GM12874 (cell line): ENCODE results near the gene CALY.

ENCODE experiments used
- TF ChIP-seq, protein P1 (sequence below): IDR thresholded peaks from 2 replicates; pipeline ENCODE4 v1.5.1; 2011; ENCODE audit warnings: low read depth, mild to moderate bottlenecking, control low read depth, low read length, moderate library complexity; ENCODE audit not compliant: insufficient read depth

The CALY gene

DNA sequence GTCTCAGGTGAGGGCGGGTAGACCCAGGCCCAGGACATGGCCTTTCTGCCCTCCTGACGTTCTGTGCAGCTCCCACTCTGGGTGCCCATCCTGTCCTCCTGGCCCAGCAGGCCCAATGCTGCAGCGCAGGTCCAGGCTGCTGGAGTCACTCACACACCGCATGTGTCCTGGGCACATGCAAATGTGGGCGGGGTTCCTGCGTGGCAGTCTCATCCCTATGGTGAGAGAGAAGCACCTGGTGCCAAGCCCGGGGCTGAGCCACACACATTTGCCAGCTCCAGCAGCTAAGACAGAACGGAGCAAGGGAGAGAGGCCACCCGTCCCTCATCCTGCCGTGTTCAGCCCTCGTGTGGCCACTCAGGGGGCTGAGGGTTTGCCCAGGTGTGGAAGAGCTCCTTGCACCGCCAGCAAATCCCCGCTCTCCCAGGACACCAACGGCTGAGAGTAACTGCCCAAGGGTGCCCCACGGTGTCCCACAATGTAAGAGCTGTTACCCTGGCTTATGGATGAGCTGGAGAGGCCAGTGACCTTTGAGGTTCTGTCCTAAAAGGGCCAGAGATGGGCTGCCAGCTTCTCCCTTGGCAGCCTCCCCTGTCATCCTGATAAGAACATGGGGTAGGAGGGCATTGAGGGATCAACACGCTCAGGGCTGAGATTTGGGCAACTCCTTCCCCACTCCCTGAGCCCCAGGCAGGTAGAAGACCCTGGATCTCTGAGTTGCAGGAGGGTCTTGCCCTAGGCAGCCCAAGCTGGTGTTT, 16.7 kb upstream of the CALY start:
- TF ChIP-seq, protein P1, sequence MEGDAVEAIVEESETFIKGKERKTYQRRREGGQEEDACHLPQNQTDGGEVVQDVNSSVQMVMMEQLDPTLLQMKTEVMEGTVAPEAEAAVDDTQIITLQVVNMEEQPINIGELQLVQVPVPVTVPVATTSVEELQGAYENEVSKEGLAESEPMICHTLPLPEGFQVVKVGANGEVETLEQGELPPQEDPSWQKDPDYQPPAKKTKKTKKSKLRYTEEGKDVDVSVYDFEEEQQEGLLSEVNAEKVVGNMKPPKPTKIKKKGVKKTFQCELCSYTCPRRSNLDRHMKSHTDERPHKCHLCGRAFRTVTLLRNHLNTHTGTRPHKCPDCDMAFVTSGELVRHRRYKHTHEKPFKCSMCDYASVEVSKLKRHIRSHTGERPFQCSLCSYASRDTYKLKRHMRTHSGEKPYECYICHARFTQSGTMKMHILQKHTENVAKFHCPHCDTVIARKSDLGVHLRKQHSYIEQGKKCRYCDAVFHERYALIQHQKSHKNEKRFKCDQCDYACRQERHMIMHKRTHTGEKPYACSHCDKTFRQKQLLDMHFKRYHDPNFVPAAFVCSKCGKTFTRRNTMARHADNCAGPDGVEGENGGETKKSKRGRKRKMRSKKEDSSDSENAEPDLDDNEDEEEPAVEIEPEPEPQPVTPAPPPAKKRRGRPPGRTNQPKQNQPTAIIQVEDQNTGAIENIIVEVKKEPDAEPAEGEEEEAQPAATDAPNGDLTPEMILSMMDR = no peak

DNA sequence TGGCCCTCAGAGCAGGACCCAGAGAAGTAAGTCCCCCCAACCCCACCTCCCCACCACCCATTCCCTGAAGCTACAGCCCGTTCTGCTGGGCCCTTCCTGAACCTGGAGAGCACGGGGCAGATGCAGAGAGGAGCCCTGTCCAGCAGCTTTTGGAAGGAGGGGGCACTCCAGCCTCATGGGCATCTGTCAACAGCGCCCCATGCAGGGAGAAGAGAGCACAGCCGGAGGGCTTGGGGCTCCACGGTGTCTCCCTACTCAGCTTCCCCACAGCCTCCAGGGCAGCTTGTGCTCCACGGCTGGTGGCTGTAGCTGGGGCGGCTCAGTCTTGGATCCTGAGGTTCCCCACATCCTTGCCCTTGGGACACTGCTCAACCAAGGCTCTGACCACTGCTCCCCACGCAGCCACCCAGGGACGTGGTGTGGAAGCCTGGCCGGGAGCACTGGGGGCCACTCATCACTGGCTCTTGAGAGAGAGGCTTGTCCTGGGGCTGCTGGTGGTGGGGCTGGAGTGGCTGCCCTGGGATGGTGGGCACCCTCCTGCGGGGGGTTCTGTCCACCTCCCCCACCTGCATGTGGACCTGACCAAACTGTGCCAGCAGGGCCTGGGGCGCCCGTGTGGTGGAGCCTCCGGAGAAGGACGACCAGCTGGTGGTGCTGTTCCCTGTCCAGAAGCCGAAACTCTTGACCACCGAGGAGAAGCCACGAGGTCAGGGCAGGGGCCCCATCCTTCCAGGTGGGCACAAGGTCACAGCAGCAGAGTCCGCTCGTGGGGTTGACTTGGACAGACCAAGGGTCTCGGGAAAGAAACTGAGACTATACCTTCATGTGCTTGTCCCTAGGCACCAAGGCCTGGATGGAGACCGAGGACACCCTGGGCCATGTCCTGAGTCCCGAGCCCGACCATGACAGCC, 15.0 kb upstream of the CALY start:
- TF ChIP-seq, protein P1 = no peak

DNA sequence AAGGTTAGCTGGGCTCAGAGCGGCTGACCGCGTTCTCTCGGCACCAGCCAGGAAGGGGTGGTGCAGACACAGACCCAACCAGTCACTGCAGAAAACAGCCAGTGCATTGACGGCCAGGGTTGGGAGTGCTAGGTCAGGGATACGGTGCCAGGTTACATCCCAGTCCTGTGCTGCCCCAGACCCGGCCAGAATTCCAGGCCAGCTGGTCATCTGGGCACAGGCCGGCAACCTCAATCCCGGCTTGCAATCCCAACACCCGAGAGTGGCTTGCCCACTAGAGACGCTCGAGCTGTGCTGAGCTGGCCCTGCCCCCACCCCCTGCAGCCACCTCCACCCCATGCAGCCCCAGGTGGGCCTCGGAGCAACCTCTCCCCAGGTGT, 14.2 kb upstream of the CALY start:
- TF ChIP-seq, protein P1 = no peak

DNA sequence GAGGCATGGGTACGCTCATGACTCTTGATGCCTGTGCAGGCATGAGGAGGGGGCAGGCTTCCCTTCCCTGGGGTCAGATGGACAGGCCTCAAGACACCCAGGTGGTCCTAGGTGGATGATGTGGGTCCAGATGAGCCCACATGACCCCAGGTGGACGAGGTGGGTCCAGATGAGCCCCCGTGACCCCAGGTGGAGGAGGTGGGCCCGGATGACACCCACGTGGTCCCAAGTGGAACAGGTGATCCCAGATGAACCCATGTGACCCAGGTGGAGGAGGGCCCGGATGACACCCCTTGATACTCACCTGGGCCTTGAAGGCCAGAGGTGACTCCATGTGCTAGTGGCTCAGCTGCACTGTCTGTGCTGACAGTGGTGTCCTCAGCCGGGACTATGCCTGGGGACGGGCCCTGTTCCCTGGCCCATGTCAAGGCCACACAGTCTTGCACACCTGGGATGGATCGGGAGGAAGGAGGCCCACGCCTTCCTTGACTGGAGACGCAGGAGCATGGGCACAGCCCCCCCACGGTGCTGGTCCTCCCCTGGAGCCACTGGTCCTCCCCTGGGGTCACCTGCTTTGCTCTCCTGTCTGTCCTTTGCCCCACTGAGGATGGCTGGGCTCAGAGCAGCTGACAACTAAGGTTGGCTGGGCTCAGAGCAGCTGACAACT, 13.7 kb upstream of the CALY start:
- TF ChIP-seq, protein P1 = no peak

DNA sequence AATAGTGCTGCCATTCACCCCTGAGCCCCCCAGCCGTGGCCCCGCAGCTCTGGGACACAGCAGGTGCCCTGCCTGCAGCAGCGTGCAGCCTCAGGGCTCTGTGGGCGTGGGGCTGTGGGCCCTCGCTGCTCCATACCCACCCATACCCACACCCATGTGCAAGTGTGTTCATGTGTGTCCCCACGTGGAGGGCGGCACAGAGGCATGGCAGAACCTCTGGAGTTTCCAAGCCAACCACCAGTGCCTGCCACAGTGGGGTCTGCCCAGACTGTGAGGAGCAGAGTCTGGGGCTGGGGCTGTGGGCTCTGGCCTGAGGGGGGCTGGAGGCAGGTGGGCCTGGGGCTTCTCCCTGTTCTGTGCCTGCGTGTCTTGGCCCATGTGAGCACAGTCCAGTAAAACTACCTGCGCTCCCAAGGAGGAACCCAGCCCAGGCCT, 12.9 kb upstream of the CALY start:
- TF ChIP-seq, protein P1 = no peak

DNA sequence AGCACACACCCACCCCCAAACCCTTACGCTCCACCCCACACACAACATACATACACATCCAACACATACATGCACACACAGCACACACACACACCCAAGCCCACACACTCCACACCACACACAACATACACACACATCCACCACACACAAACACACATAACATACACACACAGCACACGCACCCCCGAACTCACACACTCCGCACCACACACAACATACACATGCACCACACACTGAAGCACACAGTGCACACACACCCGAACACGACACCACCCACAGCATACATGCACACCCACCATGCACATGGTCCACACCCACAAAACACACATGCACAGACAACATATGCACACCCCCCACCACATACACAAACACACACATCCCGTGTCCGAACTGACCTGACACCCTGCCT, 12.5 kb upstream of the CALY start:
- TF ChIP-seq, protein P1 = no peak

DNA sequence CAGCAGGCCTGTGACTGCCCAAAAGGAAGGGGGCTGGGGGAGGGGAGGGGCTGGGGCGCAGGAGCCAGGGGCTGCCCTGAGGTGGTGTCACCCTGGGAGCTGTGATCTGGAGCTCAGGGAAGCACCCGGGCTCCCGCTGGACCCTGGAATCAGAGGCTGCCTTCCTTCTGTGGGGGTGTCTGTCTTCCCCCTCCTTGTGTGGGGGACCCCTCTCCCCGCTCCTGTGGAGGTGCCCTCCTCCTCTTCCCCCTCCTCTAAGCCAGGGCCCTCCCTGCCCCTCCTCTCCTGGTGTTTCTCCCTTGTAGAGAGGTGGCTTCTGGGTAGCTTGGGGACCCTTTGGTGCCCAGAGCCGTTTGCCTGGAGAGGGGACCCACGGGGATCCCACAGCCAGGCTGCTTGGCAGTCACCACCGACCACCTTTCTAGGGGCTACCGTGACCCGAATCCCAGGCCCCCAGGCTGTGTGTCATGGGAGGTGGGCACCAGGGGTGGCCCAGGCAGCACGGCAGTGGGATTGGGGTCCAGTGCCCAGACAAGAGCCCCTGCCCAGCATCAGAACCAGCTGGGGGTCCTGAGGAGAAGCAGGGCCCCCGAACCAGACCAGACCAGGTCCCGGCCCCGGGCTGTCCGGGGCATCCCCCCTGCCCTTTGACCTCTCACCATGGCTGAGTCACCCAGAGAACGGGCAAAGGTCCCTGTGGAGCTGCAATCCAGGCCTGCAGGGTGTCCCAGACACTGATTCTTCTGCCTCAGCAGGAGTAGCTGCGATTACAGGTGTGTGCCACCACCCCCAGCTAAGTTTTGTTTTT, 11.2 kb upstream of the CALY start:
- TF ChIP-seq, protein P1 = no peak
